GM12892 (cell line): ENCODE results near the gene THY1. TPM values are rescaled to one million over a fixed set of nuclear protein-coding genes. Genes with fewer than 3 reads are reported as not detected.
"Not testable (repeated sequence)": the region's sequence is repeated elsewhere in the genome, so short reads cannot be mapped to it uniquely, and the experiment has no call there.

Experiments
- DNase-seq: peaks from one replicate; pipeline ENCODE4 v3.0.0; 2011; ENCODE audit not compliant: insufficient read length
- FAIRE-seq: peaks from 2 replicates; lab custom pipeline; 2011; peaks lifted over from hg19 to GRCh38; lab: Jason Lieb, UNC
- POLR2A ChIP-seq: IDR thresholded peaks from 2 replicates; pipeline ENCODE4 v1.6.1; 2011; ENCODE audit warnings: low read depth, low read length, control low read depth
- POLR2AphosphoS5 ChIP-seq: IDR thresholded peaks from 2 replicates; pipeline ENCODE4 v1.6.1; 2011; ENCODE audit warnings: low read depth, low read length, control low read depth
- TAF1 ChIP-seq: IDR thresholded peaks from 2 replicates; pipeline ENCODE4 v1.6.1; 2011; ENCODE audit warnings: low read depth, mild to moderate bottlenecking, control low read depth, low read length, borderline replicate concordance
- polyA plus RNA-seq: library from polyadenylated mRNA; unstranded; fragments of >200 nt; gene quantifications from one replicate; pipeline ENCODE4 v1.2.1, GENCODE V29; 2012; ENCODE audit warnings: missing spikeins, inconsistent platforms; ENCODE audit not compliant: missing spikeins

THY1 gene
- 18.3 TPM for polyA plus RNA-seq

- no peak for TF ChIP-seq POLR2AphosphoS5
- TF ChIP-seq TAF1 = no peak
- no peak for TF ChIP-seq POLR2A
- DNase-seq (no peak), FAIRE-seq (no peak)
Observed at GRCh38 chr11:119422809-119423508, at the start of gene THY1. TSS of gene THY1 (minus strand) at chr11:119423172. CDS start at chr11:119420905, 2,267 bp downstream.

- FAIRE-seq (no peak), DNase-seq (no peak)
- TF ChIP-seq POLR2AphosphoS5 = no peak
- TF ChIP-seq POLR2A = no peak
- no peak for TF ChIP-seq TAF1
Observed at GRCh38 chr11:119472186-119472855, 49.3 kb upstream of the THY1 start.

- FAIRE-seq (no peak), DNase-seq (no peak)
- TF ChIP-seq TAF1 (no peak), POLR2A (no peak), POLR2AphosphoS5 (no peak)
Observed at GRCh38 chr11:119471329-119471728, 48.4 kb upstream of the THY1 start.

GRCh38 chr11:119470317-119471291 is 47.6 kb upstream of the THY1 start:
- FAIRE-seq (no peak), DNase-seq (no peak)
- no peak for TF ChIP-seq TAF1
- TF ChIP-seq POLR2AphosphoS5 = no peak
- no peak for TF ChIP-seq POLR2A

GRCh38 chr11:119469506-119469905 is 46.5 kb upstream of the THY1 start:
- no peak for TF ChIP-seq TAF1
- no peak for TF ChIP-seq POLR2AphosphoS5
- no peak for TF ChIP-seq POLR2A
- DNase-seq = no peak
- no peak for FAIRE-seq

GRCh38 chr11:119468511-119468910 is 45.5 kb upstream of the THY1 start:
- DNase-seq = no peak
- TF ChIP-seq TAF1 (no peak), POLR2A (no peak), POLR2AphosphoS5 (no peak)
- FAIRE-seq = no peak

- TF ChIP-seq POLR2A (no peak), POLR2AphosphoS5 (no peak), TAF1 (no peak)
- no peak for DNase-seq
- FAIRE-seq = no peak
Observed at GRCh38 chr11:119461229-119461963, 38.4 kb upstream of the THY1 start.

GRCh38 chr11:119460582-119460981 is 37.6 kb upstream of the THY1 start:
- DNase-seq = no peak
- FAIRE-seq = no peak
- TF ChIP-seq POLR2A (no peak), POLR2AphosphoS5 (no peak), TAF1 (no peak)

GRCh38 chr11:119460097-119460496 is 37.1 kb upstream of the THY1 start:
- FAIRE-seq = no peak
- TF ChIP-seq POLR2AphosphoS5 = no peak
- no peak for TF ChIP-seq POLR2A
- no peak for TF ChIP-seq TAF1

GRCh38 chr11:119459293-119459976 is 36.5 kb upstream of the THY1 start:
- TF ChIP-seq POLR2A (no peak), POLR2AphosphoS5 (no peak)
- DNase-seq (no peak), FAIRE-seq (no peak)

More at GRCh38 chr11:119460097-119460496, 37.1 kb upstream of the THY1 start:
- no peak for DNase-seq

GRCh38 chr11:119455708-119456107 is 32.7 kb upstream of the THY1 start:
- DNase-seq, FAIRE-seq: not testable (repeated sequence)

GRCh38 chr11:119455241-119455640 is 32.3 kb upstream of the THY1 start:
- not testable (repeated sequence) for FAIRE-seq

More at GRCh38 chr11:119455241-119455640, 32.3 kb upstream of the THY1 start:
- not testable (repeated sequence) for DNase-seq
